ENCODE data around the gene ENGASE.
A peak's percentile ranks its signal among the peaks of the same experiment; 100 is the strongest.

ENGASE gene

GRCh38 chr17:79095345-79096055 is 20.9 kb downstream of the ENGASE start:
- no peak for TF ChIP-seq CTCF (IDR thresholded peaks at IDR 0.05; ENCODE audit: insufficient read depth, low read depth, low read length, missing control alignments)
- H3K4me3 ChIP-seq (ENCODE audit: low read length): no peak overlapping the region
- DNase-seq (ENCODE audit: low read depth): peak; percentile 14

- no peak overlapping the region for H3K4me3 ChIP-seq (ENCODE audit: low read length)
- no peak for TF ChIP-seq CTCF (IDR thresholded peaks at IDR 0.05; ENCODE audit: insufficient read depth, low read depth, low read length, missing control alignments)
- DNase-seq (ENCODE audit: low read depth): no peak
Measured at GRCh38 chr17:79096477-79096876, 21.9 kb downstream of the ENGASE start.

GRCh38 chr17:79097226-79098055 is 22.8 kb downstream of the ENGASE start:
- H3K4me3 ChIP-seq (ENCODE audit: low read length): no peak overlapping the region
- no peak for DNase-seq (ENCODE audit: low read depth)
- no peak for TF ChIP-seq CTCF (IDR thresholded peaks at IDR 0.05; ENCODE audit: insufficient read depth, low read depth, low read length, missing control alignments)

- TF ChIP-seq CTCF (IDR thresholded peaks at IDR 0.05; ENCODE audit: insufficient read depth, low read depth, low read length, missing control alignments): no peak
- no peak overlapping the region for H3K4me3 ChIP-seq (ENCODE audit: low read length)
Measured at GRCh38 chr17:79098282-79098867, 23.8 kb downstream of the ENGASE start.

GRCh38 chr17:79100405-79100804 is 25.8 kb downstream of the ENGASE start:
- no peak overlapping the region for H3K4me3 ChIP-seq (ENCODE audit: low read length)
- DNase-seq (ENCODE audit: low read depth): no peak
- no peak for TF ChIP-seq CTCF (IDR thresholded peaks at IDR 0.05; ENCODE audit: insufficient read depth, low read depth, low read length, missing control alignments)

More at GRCh38 chr17:79098282-79098867, 23.8 kb downstream of the ENGASE start:
- no peak for DNase-seq (ENCODE audit: low read depth)

- no peak for DNase-seq (ENCODE audit: low read depth)
- H3K4me3 ChIP-seq (ENCODE audit: low read length): no peak overlapping the region
- no peak for TF ChIP-seq CTCF (IDR thresholded peaks at IDR 0.05; ENCODE audit: insufficient read depth, low read depth, low read length, missing control alignments)
Measured at GRCh38 chr17:79101111-79101673, 26.6 kb downstream of the ENGASE start.

Data from epithelial cell of esophagus (primary cell).